ENCODE data around the gene FAM168A.
"Not testable (repeated sequence)": the region's sequence is repeated elsewhere in the genome, so short reads cannot be mapped to it uniquely, and the experiment has no call there.

Gene FAM168A

DNA sequence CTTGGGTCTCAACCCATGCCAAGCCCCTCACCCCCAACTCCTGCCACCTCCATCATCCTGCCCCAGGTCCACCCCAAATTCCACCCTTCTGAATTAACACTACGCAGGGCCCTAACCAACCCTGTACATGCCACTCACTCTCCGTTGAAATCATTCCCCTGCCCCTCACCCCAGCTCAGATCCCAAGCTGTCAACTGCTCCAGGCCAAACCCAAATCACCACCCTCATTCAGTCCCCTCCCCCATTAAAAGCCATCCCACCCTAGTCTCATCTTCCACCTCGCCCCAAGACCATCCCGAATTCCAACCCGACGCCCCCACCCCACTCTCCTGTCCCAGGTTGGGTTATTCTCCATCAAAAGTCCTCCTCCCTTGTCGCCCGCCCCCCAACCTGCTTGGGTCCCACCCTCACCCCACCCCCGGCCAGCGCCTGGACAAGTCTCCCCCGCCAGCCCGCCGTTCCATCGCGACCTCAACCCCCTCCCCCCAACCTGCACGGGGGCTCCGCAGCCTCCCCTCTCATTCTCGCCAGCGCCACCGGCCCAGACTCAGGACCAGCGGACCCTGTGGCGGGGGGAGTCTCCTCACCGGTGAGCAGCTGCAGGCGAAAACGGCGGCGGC lies 466 bp downstream of the FAM168A start:
- no peak for DNase-seq (ENCODE audit: insufficient read length, low spot score)

DNA sequence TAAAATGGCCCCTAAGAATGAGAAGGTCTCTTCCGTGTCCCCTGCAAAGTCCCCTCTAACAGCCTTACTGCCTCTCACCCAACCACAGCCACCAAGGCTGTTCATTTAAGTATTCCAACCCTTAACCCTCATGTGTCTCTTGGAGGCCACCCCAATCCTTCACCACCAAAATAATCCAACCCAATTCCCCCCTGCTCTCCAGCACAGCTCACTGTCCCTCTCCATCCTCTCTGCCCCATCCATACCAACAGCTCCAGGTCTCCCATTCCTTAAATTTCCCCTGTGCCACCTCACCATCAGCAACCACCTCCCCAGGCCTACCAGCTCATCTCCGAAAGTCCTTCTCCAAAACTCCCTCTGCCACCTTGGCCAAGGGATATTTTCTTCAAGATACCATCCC lies 1.4 kb downstream of the FAM168A start:
- FAIRE-seq = no peak
- DNase-seq (ENCODE audit: insufficient read length, low spot score) = no peak

More for the DNA sequence above, 466 bp downstream of the FAM168A start:
- FAIRE-seq = peak; percentile 74

DNA sequence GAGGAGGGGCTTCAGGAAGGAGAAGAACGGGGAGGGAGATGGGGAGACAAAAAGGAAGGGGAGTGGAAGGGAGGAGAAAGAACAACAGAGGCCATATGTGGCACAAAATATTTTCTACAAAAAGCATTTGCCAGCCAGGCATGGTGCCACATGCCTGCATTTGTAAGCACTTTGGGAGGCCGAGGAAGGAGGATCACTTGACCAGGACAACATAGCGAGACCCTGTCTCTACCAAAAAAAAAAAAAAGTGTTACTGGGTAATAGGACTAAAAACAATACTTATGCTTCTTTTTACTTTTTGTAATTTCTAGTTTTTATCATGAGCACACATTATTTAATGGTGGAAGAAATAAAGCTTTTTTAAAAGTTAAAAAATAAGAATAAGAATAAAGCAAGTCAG lies 5.3 kb downstream of the FAM168A start:
- DNase-seq (ENCODE audit: insufficient read length, low spot score) = no peak
- FAIRE-seq = no peak

DNA sequence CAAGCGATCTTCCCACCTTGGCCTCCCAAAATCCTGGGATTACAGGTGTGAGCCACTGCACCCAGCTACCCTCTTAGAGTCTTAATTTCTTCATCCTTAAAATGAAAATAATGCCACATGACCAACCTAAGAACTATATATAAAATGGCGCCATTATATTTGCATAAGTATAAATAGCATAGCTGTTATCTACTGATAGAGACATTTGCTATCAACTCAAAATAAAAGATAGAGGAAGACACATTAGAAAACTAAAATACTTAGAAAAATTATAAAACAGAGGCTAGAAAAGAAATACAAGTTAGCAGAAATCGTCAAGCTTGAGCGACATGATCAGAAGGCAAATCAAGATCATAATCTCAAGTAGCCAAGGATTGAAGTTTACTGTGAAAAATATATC lies 6.2 kb downstream of the FAM168A start:
- DNase-seq (ENCODE audit: insufficient read length, low spot score) (no peak), FAIRE-seq (no peak)

DNA sequence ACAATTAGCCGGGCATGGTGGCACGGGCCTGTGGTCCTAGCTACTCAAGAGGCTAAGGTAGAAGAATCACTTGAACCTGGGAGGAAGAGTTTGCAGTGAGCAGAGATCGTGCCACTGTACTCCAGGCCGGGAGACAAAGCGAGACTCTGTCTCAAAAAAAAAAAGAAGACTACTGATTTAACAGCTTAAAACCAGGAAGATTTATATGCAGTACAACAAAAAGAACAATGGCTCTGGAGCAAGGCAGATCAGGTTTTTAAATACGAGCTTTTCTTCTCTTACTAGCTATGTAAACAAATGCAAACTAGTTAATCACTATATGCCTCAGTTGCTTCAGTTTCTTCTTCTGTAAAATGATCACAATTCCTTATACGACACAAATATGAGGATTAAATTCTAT lies 6.9 kb downstream of the FAM168A start:
- no peak for DNase-seq (ENCODE audit: insufficient read length, low spot score)
- FAIRE-seq = no peak

DNA sequence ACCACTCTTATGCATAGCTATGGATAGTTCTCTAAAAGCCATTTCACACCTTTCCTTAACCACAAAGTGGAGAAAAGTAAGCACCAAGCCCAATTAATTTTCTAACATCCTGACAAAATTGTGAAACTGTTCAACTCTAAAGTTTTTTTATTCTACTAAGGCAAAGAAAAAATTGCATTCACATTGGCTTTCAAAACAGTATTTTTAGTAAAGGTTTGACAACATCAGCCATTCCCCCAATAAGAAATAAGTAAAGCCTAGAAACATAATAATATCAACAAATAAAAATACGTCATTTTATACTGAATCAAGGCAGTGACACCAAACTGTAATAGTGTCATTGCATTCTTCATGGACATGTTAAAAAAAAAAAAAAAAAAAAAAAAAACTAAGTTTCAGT lies 11.1 kb downstream of the FAM168A start:
- FAIRE-seq = no peak

DNA sequence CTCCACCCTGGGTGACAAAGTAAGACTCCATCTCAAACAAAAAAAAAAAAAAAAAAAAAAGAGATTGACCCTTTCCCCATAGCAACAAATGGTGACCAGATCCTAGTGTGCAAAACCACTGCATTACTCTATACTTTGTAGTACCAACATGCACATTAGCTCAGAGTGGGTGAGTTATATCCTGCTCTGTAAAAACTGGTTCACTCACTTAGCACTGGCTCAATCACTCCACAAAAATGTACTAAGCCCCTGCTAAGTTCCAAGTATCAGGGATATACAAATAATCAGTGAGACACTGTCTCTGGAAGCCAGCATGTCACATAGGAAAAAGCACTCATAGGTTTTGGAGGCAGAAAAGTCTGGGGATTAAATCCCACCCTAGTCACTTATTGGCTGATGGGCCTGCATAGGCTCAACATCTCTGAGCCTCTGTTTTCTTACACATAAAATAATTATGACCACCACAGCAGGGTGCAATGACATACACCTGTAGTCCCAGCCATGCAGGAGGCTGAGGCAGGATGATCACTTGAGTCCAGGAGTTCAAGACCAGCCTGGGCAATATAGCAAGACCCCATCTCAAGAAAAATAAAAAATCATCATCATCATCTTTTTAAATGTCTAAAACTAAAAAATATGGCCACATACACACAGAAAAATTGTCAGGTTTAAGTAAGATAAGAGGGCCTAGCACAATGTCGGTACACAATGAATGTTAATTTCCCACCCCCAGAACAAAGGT lies 11.9 kb downstream of the FAM168A start:
- DNase-seq (ENCODE audit: insufficient read length, low spot score) = no peak

More for the DNA sequence above, 11.1 kb downstream of the FAM168A start:
- DNase-seq (ENCODE audit: insufficient read length, low spot score) = no peak

DNA sequence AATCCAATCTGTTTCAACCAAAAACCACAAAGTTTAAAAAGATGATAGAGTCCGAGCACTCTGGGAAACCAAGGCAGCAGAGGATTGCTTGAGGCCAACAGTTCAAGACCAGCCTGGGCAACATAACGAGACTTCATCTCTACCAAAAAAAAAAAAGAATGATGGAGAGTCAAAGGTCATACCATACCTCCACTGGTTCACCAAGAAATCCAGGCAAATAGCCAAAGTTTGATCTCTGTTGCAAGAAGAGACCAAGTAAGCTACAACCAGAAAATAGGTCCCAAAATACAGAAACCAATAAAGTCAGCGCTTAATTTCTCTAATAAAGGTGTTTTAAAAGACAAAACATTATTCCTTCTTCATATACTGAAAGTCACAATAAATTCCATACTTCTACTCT lies 13.1 kb downstream of the FAM168A start:
- FAIRE-seq (no peak), DNase-seq (ENCODE audit: insufficient read length, low spot score) (no peak)

More for the DNA sequence above, 11.9 kb downstream of the FAM168A start:
- no peak for FAIRE-seq

DNA sequence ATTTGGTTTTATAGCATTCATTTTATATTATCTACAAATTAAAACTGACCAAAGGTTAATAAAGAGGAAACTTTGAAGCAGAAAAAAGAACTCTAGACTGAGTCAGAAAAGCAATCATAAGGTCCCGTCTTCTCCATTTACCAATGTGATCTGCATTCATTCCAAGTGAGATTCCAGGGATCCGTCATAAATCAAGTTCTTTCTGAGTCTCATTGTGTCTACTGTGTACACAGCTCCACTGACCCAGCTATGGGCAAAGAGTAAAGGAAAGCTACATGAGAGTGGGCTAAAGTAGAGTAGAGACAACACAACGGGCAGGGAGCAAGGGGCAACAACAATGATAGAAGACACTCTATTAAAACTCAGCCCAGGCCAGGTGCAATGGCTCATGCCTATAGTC lies 15.3 kb downstream of the FAM168A start:
- DNase-seq (ENCODE audit: insufficient read length, low spot score) (no peak), FAIRE-seq (no peak)

DNA sequence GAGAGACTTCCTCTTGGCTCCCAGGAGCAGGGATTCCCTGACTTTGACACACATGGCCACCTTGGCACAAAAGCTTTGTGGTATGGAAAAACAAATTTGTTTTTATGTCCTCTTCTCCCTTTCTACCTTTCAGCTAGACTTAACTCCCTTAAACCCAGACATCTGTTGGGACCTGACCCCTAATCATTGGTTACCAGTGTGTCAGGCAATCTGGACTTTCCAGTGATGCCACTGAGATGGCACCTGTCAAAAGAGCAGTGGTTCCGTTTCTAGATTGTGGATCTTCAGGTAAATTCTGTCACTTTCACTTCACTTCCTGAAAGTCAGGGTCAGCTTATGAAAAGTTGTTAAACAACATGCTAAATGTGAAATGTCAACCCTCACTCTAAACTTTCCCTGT lies 17.2 kb downstream of the FAM168A start:
- FAIRE-seq; DNase-seq (ENCODE audit: insufficient read length, low spot score): not testable (repeated sequence)

DNA sequence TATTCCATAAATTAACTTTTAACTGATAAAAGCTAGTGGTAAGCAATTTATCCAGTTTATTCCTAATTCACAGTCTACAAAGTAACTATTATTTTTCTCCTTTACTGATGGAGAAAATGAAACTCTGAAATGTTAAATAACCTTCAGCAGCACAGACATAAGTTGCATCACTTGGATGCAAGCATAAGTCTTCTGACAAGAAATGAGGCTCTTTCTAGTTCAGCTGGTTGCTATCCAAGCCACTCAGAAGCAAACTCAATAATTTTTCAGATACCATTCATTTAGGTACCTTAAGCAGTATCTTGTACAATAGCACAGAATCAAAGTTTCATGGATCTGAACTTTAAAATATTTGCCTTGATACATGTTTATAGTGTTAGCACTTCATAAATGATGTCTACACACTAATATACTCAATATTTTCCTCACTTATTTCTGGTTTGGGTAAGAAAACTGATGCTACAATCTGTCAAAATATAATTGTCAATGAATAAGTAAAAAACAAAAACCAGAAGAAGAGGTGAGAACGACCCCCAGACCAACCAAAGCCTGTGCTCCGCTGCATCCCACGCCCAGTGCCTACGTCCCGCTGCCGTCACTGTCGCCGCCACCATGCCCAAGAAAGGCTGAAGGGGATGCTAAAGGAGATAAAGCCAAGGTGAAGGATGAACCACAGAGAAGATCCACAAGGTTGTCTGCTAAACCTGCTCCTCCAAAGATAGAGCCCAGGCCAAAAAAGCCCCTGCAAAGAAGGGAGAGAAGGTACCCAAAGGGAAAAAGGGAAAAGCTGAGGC lies 18.1 kb downstream of the FAM168A start:
- no peak for DNase-seq (ENCODE audit: insufficient read length, low spot score)
- FAIRE-seq = no peak

DNA sequence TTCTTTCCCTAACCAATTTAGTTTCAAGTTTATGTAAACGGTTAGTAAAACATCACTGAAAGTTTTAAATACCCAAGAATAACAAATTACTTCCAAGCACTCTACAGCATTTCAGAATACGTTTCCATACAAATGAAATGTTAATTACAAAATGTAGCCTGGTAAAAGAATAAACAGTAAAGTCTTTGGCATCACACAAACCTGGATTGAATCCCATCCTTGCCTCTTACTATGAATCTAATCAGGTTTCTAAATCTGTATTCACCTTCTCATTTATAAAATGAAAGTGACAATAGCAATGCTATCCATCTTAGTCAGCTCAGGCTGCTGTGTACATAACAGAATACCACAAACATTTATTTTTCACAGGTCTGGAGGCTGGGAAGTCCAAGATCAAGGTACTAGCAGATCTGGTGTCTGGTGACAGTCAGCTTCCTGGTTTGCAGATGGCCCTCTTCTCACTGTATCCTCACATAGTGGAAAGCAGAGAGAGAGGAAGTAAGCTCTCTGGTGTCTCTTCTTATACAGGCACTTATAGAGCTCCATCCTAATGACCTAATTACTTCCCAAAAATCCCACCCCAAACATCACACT lies 19.2 kb downstream of the FAM168A start:
- DNase-seq (ENCODE audit: insufficient read length, low spot score) = no peak
- FAIRE-seq = no peak

DNA sequence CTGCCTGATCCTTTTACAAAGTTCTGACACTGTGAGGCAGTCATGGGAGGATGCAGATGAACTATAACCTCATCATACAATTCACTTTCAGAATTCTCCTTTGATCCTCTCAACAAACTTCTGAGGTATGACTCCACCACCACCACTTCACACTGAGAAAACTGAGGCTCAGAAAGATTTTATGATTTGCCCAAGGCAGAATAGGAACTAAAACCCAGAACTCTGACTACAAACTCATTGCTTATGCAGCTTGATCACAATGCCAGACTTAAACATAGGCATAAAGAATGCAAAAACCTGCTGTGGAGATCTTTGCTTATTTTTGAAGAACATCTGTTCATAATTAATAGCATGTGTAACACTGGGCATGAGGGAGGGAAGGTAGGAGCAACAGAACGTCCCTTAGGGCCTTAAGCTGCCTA lies 20.4 kb downstream of the FAM168A start:
- no peak for FAIRE-seq

DNA sequence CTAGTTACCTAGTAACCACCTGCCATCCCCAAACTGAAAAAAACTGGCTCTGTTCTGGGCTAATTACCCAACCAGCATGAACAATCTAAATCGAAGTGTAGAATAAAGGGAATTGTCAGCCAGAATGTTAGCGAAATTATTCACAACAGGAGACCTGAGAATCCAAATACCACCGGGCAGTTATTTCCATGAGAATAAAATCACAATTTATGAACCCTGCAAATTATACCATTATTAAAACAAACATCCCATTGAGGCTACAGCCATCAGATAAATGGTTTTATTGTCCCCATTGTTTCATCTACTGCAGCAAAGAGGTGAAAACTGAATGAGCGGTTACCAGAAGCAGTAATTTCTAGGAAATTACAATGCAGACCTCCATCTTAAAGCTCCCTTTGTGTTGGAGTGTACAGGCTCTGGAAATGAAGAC lies 21.7 kb downstream of the FAM168A start:
- no peak for FAIRE-seq

More for the DNA sequence above, 20.4 kb downstream of the FAM168A start:
- no peak for DNase-seq (ENCODE audit: insufficient read length, low spot score)

DNA sequence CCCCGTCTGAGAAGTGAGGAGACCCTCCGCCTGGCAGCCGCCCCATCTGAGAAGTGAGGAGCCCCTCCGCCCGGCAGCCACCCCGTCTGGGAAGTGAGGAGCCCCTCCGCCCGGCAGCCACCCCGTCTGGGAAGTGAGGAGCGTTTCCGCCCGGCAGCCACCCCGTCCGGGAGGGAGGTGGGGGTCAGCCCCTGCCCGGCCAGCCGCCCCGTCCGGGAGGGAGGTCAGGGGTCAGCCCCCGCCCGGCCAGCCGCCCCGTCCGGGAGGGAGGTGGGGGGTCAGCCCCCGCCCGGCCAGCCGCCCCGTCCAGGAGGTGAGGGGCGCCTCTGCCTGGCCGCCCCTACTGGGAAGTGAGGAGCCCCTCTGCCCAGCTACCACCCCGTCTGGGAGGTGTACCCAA lies 25.9 kb downstream of the FAM168A start:
- not testable (repeated sequence) for DNase-seq (ENCODE audit: insufficient read length, low spot score); FAIRE-seq

More for the DNA sequence above, 21.7 kb downstream of the FAM168A start:
- DNase-seq (ENCODE audit: insufficient read length, low spot score) = no peak

DNA sequence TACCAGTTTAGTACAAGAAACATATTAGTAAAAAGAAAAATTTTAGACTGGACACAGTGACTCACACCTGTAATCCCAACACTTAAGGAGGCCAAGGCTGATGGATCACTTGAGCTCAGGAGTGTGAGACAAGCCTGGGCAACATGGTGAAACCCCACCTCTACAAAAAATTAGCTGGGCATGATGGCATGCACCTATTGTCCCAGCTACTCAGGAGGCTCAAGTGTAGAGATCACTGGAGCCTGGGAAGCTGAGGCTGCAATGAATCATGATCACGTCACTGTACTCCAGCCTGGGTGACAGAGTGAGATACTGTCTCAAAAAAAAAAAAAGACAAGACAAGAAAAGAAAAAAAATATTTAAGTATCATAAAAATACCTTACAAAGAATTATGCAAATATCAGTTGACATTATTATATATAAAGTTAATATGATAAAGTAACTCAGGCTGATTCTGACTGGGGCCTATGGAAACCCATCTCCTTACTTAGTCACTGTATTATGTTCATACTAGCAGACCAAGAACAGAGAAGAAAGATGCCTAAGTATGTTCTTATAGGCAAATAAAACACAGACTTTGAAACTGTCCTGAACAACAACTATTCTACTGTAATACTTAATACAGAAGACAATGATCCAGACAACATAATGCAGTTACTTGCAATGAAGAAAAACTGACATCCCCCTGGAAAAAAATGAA lies 27.3 kb downstream of the FAM168A start:
- FAIRE-seq = no peak
- DNase-seq (ENCODE audit: insufficient read length, low spot score) = no peak

DNA sequence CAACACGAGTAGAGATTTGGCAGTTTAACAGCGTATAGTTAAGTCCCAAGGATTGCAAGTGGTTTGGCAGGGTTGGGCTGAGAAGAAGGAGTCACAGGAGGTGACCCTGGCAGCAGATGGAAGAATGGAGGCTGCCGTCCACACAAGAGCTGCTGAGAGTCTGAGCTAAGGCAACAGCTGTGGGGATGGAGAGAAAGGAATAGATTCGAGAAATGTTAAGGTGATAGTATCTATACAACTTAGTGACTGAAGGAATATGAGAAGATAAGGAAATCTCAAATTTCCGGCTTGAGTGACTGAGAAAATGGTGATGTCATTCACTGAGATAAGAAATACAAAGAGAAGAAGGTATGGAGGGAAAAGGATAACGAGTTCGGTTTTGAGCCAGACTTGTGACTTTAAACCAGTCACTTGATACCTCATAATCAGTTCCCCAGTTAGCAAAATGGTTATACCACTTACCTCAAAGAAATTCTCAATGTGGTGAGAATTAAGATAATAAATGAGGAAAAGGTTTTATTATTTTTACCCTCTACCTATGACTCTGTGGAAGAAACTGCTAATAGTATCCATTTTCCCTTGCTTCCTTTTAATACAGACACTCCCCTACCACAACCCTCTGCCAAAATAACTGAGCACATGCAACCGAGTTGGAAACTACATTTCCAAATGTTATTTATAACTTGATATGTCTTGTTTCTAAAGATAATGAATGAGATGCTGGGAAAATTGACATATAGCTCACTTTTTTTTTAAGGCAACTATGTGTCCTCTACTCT lies 30.7 kb downstream of the FAM168A start:
- DNase-seq (ENCODE audit: insufficient read length, low spot score) = no peak
- FAIRE-seq = no peak

DNA sequence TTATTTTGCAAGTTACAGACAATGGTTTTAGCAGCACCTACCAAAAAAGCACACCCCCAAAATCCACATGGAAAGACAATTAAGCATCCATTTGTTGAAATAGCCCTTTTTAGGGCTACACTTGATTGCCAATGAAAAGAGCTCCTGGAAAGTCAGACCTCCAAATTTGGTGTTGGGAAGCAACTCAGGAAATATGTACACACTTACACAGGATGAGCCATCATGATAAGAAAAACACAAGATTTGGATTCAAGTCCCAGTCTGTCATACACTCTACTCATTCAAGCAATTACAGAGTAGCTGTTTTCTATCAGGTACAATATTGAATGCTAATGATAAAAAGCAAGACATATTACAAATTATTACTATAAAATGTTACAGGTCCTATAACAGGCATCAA lies 31.5 kb downstream of the FAM168A start:
- DNase-seq (ENCODE audit: insufficient read length, low spot score) = no peak
- FAIRE-seq = no peak

DNA sequence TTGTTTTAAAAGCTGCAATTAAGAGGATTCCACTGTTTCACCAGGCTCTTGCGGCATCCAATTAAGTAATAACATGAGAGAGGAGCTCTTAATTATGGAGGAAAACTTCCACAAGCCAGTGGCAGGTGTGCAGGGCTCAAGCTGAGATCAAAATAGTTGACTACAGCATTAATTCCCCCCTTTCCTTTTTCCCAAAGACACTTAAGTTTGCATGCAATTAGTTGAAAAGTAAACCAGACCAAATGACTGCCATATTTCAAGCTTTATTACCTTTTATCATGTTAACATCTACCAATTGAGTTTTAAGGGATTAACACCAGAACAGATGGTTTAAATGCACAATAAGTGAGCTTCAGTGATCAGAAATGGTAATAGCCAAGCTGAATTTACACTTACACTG lies 32.1 kb downstream of the FAM168A start:
- FAIRE-seq (no peak), DNase-seq (ENCODE audit: insufficient read length, low spot score) (no peak)

DNA sequence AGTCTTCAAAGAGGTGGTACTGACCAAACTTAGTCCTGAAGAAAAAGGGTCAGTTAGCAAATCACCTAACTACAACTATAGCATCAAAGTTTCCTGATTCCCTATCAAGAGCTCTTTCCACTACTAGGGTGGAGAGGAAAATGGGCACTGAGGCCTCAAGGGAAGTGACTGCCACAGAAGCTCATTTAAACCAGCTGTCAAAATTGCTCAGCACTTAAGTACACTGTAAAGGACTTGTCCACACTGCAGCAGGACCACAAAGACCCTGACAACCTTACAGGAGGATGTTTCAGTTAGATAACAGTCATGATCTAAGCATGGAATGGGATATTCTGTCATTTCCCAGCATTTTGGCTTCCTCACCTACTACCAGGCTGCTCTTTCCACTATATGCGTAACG lies 33.0 kb downstream of the FAM168A start:
- DNase-seq (ENCODE audit: insufficient read length, low spot score) (no peak), FAIRE-seq (peak; percentile 67)

All from HTR-8/SVneo (cell line).